ENCODE data around the gene LSAMP.

DNA sequence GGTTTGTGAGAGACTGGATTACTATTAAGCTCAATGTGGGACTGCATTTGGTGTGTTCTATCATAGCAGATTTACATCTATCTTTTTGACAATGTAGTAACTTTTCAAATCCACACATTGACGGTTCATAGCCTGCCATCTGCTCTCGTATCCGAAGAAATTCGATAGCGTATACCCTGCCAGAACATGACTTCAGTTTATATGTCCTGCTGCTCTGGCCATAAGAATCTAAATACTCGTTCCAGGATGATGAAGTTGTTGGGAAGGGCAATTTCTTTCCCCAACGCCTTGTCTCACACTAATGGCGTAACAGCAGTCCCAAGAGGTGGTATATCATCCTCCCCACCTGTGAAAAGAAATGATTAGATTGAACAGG is 180.0 kb downstream of the LSAMP start:
- no peak for TF ChIP-seq EZH2 (IDR thresholded peaks at IDR 0.05; ENCODE audit: borderline replicate concordance, low read depth, low read length, severe bottlenecking)
- TF ChIP-seq CTCF (IDR thresholded peaks at IDR 0.05; ENCODE audit: extremely low read depth in 1 of 2, insufficient read depth in 1 of 2, low read depth in 1 of 2, low read length in 2 of 2) = no peak
- no peak for TF ChIP-seq POLR2AphosphoS5 (IDR thresholded peaks at IDR 0.05; ENCODE audit: insufficient read depth, low read depth, low read length)
- no peak for TF ChIP-seq POLR2A (IDR thresholded peaks at IDR 0.05; ENCODE audit: low read depth, low read length)
- TF ChIP-seq, protein P1, sequence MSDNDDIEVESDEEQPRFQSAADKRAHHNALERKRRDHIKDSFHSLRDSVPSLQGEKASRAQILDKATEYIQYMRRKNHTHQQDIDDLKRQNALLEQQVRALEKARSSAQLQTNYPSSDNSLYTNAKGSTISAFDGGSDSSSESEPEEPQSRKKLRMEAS (IDR thresholded peaks at IDR 0.05; ENCODE audit: insufficient read depth, insufficient read length) = no peak
- no peak for TF ChIP-seq MYC (IDR thresholded peaks at IDR 0.05; ENCODE audit: low read depth, low read length)
- no peak for TF ChIP-seq JUN (IDR thresholded peaks at IDR 0.05; ENCODE audit: borderline replicate concordance, insufficient read depth, insufficient read length, low read depth)
- no peak for TF ChIP-seq GATA2 (IDR thresholded peaks at IDR 0.05; ENCODE audit: insufficient read depth, insufficient read length, low read depth, low read length)
